Ovary (tissue), 10 donors: ENCODE data around the gene SLC44A1. TPM values are rescaled to one million over a fixed set of nuclear protein-coding genes. Genes with fewer than 3 reads are reported as not detected.

Source experiments
- DNase-seq, 5 donors: peaks; one replicate each; pipeline ENCODE4 v3.0.0-alpha.2; 2019 to 2020
- H3K27ac ChIP-seq, 2 donors: fragments of 200-600 bp; one replicate each; pipeline versions ENCODE4 v1.5.1 to v1.8.0; 2019 to 2022
- H3K27me3 ChIP-seq: fragments of 200-600 bp; one replicate; pipeline ENCODE4 v1.8.0; 2022
- H3K36me3 ChIP-seq: fragments of 200-600 bp; sonication (generic); one replicate; pipeline ENCODE4 v1.5.1; 2019
- H3K4me1 ChIP-seq: one replicate; pipeline ENCODE4 v1.8.1; 2013; ENCODE audit warnings: mild to moderate bottlenecking, moderate library complexity; ENCODE audit not compliant: insufficient read depth
- H3K4me3 ChIP-seq: fragments of 200-600 bp; sonication (generic); one replicate; pipeline ENCODE4 v1.5.1; 2017
- H3K9me3 ChIP-seq, 2 donors: fragments of 200-600 bp in 1 of 2; sonication (generic) in 1 of 2; one replicate each; pipeline versions ENCODE4 v1.5.1 to v1.8.1; 2013 to 2019; ENCODE audit warnings: mild to moderate bottlenecking in 1 of 2, moderate library complexity in 1 of 2
- EP300 ChIP-seq: sonication (generic); formaldehyde crosslinking; IDR thresholded peaks from one replicate; pipeline ENCODE4 v1.6.1; 2017; ENCODE audit warnings: antibody characterized with exemption
- POLR2A ChIP-seq: fragments of 450-650 bp; IDR thresholded peaks from one replicate; pipeline ENCODE4 v1.6.1; 2017; ENCODE audit warnings: antibody characterized with exemption, mild to moderate bottlenecking, moderate library complexity
- WGBS, 3 donors: extraction: QIAGEN DNeasy Blood & Tissue Kit in 1 of 3; methylation state at CpG; one replicate each; pipeline versions ENCODE4 v1.1.5 to v1.1.7; 2013 to 2017; 5-methylcytosine and 5-hydroxymethylcytosine counted together
- intact Hi-C, 4 donors: fragments of 100-400 bp; cut with DNase I; formaldehyde crosslinking; loops; one replicate each; pipeline versions ENCODE4 v1.11.0 to v1.15.1; 2022 to 2023
- long read RNA-seq, 3 donors: library from polyadenylated mRNA in 2 of 3; unstranded in 2 of 3; transcript quantifications; one replicate each; pipeline ENCODE4 v2.0.0 and lab custom pipeline, GENCODE V29; 2021 to 2026
- polyA plus RNA-seq, 2 donors: library from polyadenylated mRNA; stranded (reverse); fragments of 200-250 nt in 1 of 2; fragments of 350-450 nt in 1 of 2; fragmentation: Illumina TruSeq in 1 of 2; extraction: RNeasy Lipid Tissue Mini Kit (QIAGEN cat#74804) in 1 of 2; gene quantifications; one replicate each; pipeline ENCODE4 v1.2.3, GENCODE V29; 2013 to 2014
- total RNA-seq, 7 donors: library from RNA; depleted of rRNA in 2 of 7; stranded (reverse); fragments of >200 nt in 2 of 7; fragmentation: NEBNext Ultra II Directional in 3 of 7; extraction: Animal tissue kit (Norgen Biotek cat#: 25700) in 3 of 7; gene quantifications; one replicate each; pipeline versions ENCODE4 v1.1.0 to v1.2.4, GENCODE V29; 2016 to 2023
- TF ChIP-seq, protein P1 (sequence below), 3 donors: fragments of 450-650 bp in 2 of 3; fragments of 200-600 bp in 1 of 3; IDR thresholded peaks; one replicate each; pipeline versions ENCODE4 v1.5.1 to v1.8.0; 2016 to 2022; ENCODE audit warnings: antibody characterized with exemption in 3 of 3, mild to moderate bottlenecking in 1 of 3
- donor health status: DM: no; HTN: no; CAD: no; lungs with moderate emphysema.
- donor health status: DM: no; HTN: no; CAD: no.
- donor health status: Bipolar disorder and iron deficiency.
- donor health status: DM: yes; HTN: yes; CAD: no.
- donor health status: DM: no; HTN: no; CAD: no.
- donor health status: DM: yes; HTN: yes; CAD: no.

SLC44A1 gene
- total RNA-seq (10 to 100 TPM; 19.1 to 34.7 (median 30.0) TPM), polyA plus RNA-seq (10 to 100 TPM in 1 of 2 donors, 1 to 10 TPM in 1; 8.8 to 25.1 TPM)
- long read RNA-seq, donor 1, partial matches to known transcripts, result 4 of 10 reads
- long read RNA-seq, donor 1, other reads (novel, unspliced or antisense), result 6 of 10 reads
- long read RNA-seq, donor 2, full-length matches to known transcripts, result 2 of 7 reads
- long read RNA-seq, donor 2, partial matches to known transcripts, result 5 of 7 reads
- long read RNA-seq, donor 2, other reads (novel, unspliced or antisense), result 0 of 7 reads
- long read RNA-seq, donor 3, full-length matches to known transcripts, result 69 of 85 reads
- long read RNA-seq, donor 3, partial matches to known transcripts, result 2 of 85 reads
- long read RNA-seq, donor 3, other reads (novel, unspliced or antisense), result 14 of 85 reads

DNA sequence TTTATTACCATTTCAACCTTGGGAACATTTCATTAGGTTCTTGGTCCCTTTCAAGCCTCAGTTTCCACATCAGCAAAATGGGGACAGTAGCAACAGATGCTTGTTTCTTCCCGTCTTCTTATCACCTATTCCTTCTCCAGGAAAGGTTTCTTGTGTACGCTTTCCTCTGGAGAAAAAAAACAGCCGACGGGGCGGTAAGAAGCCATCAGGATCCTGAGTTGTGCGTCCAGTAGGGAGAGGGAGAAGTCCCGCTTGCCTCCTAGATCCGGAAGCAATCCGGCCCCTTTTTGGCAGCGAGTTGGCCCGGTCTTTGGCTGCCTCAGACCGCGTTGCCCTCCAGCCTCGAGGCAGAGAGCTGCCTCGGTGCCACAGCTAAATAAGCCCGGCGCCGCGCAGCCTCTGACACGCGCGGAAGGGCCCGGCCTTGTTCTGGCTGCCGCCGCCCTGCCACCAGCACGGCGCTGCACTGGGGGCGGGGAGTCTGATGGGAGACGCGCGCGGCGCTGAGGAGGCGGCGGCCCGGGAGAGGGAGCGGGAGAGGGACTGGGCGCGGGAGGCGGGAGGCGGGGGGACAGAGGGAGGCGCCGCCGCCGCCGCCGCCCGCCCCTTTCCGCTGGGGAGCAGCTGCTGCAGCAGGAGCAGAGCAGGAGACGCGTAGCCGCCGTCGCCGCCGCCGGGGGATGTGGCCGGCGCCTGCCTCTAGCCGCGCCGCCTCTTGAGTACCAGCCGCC lies at the start of gene SLC44A1:
Gene SLC44A1 (plus strand): TSS at position 649 of the 731 bp plus-strand sequence. CDS start 218 bp downstream, outside the sequence.
- H3K4me3 ChIP-seq, result peak within 1 kb of the TSS; percentile 88
- DNase-seq, result peak; percentile 95 to 96 (median 96)
- H3K9me3 ChIP-seq, result no peaks in the 10 kb centered on the region
- TF ChIP-seq EP300 (no peak), POLR2A (peak; percentile 43)
- TF ChIP-seq, protein P1, sequence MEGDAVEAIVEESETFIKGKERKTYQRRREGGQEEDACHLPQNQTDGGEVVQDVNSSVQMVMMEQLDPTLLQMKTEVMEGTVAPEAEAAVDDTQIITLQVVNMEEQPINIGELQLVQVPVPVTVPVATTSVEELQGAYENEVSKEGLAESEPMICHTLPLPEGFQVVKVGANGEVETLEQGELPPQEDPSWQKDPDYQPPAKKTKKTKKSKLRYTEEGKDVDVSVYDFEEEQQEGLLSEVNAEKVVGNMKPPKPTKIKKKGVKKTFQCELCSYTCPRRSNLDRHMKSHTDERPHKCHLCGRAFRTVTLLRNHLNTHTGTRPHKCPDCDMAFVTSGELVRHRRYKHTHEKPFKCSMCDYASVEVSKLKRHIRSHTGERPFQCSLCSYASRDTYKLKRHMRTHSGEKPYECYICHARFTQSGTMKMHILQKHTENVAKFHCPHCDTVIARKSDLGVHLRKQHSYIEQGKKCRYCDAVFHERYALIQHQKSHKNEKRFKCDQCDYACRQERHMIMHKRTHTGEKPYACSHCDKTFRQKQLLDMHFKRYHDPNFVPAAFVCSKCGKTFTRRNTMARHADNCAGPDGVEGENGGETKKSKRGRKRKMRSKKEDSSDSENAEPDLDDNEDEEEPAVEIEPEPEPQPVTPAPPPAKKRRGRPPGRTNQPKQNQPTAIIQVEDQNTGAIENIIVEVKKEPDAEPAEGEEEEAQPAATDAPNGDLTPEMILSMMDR (IDR thresholded peaks at IDR 0.05), result no peak
- H3K27me3 ChIP-seq, result no peaks in the 10 kb centered on the region
- peak within 1 kb of the TSS; percentile 26 to 56 for H3K27ac ChIP-seq
- peaks cover 1% of the 10 kb centered on the region for H3K4me1 ChIP-seq
- no peaks in the 10 kb centered on the region for H3K36me3 ChIP-seq
- WGBS, 3 donors, result 1 to 4% (median 1%) methylated on average over 15 to 61 of the region's 63 CpGs
- intact Hi-C loops, result loop anchor here in 2 of 4 donors (5.0 to 10.0 kb wide), 2 partner anchors 252 to 379 kb away; no protein-coding TSS in a partner anchor

DNA sequence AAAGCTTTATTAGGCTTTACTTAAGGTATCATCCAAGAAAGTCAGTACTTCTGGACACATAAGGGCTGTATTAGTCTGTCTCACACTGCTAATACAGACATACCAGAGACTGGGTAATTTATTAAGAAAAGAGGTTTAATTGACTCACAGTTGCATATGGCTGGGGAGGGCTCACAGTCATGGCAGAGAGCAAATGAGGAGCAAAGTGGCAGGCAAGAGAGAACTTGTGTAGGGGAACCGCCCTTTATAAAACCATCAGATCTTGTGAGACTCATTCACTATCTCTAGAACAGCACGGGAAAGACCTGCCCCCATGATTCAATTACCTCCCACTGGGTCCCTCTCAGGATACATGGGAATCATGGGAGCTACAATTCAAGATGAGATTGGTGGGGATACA lies 49.2 kb upstream of the SLC44A1 start:
- Histone ChIP-seq H3K4me3 (no peak overlapping the region), H3K27ac (no peak overlapping the region), H3K4me1 (no peaks in the 10 kb centered on the region), H3K36me3 (no peaks in the 10 kb centered on the region), H3K9me3 (no peaks in the 10 kb centered on the region), H3K27me3 (no peaks in the 10 kb centered on the region)
- WGBS, 3 donors, result 56 to 82% (median 66%) methylated on average over 2 of the region's 2 CpGs
- no peak for DNase-seq
- TF ChIP-seq POLR2A, result no peak
- intact Hi-C loops, result no loop called here

DNA sequence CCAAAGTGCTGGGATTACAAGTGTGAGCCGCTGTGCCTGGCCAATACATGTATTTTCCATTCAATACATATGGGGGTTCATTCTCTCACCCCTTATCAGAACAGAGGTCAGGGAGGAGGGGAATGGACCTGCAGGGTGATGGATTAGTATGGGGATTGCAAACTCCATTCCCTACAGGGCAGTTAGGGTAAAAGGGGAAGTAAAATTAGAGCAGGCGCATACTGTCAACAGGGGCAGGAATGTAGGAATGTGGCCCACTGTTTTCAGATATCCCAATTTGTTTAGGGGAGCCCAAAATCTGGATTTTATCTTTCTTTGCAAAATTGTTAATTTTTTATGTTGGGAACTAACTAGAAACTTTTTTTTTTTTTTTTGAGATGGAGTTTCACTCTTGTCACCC lies 46.4 kb upstream of the SLC44A1 start:
- Histone ChIP-seq H3K4me3 (no peak overlapping the region), H3K36me3 (no peaks in the 10 kb centered on the region), H3K27me3 (no peaks in the 10 kb centered on the region), H3K4me1 (no peaks in the 10 kb centered on the region), H3K27ac (no peak overlapping the region), H3K9me3 (no peaks in the 10 kb centered on the region)
- DNase-seq, result no peak
- intact Hi-C loops, result no loop called here
- 87 to 96% (median 96%) methylated on average over 2 of the region's 2 CpGs for WGBS, 3 donors
- TF ChIP-seq, protein P1 (IDR thresholded peaks at IDR 0.05), result no peak
- no peak for TF ChIP-seq POLR2A
- TF ChIP-seq EP300, result no peak

DNA sequence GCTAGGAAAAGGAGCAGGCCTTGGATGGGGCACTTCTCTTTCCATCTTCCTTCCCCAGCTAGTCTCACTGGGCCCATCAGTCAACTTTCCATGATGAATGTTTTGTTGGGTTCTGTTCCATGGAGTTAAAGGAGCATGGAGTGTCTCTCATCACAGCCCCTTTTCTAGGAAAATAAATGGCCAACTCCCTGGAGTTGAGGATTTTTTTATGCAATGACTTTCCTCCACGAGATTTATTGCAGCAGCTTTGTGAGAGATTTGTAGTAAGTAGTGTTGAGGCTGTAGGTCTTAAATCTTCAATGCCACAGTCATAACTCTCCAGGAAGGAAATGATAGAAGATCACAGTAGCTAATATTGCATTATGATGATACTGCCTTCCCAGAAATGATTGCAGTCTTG lies 45.6 kb upstream of the SLC44A1 start:
- no peak for DNase-seq
- intact Hi-C loops, result no loop called here
- no peaks in the 10 kb centered on the region for H3K36me3 ChIP-seq
- no peaks in the 10 kb centered on the region for H3K9me3 ChIP-seq
- H3K27ac ChIP-seq, result no peak overlapping the region
- 13 to 39% (median 26%) methylated on average over 1 of the region's 1 CpG for WGBS, 3 donors
- TF ChIP-seq, protein P1 (IDR thresholded peaks at IDR 0.05), result no peak
- TF ChIP-seq POLR2A (no peak), EP300 (no peak)
- H3K27me3 ChIP-seq, result no peaks in the 10 kb centered on the region
- H3K4me3 ChIP-seq, result no peak overlapping the region
- H3K4me1 ChIP-seq, result no peaks in the 10 kb centered on the region
